Putamen (tissue), 1 donor: Measurements from ENCODE around the gene L3MBTL1.

Experiments used
- DNase-seq: peaks from one replicate; pipeline ENCODE4 v3.0.0-alpha.2; 2016; ENCODE audit warnings: low spot score

The L3MBTL1 gene

DNA sequence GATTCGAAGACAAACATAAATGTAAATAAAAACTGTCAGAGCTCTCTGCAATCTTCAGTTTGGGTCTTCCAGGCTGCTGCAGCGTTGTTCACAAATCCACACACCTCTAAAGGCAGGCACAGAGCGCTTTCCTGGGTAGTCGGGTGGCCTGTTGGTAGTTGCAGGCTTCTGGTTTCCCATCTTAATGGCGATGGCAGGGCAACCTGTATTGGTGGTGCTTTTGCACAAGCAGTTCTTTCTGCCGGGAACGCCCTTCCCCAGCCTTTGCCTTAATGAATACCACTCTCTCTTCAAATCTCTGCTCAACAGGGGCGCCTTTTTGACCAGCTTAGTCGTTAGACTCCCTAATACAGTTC, 82.5 kb downstream of the L3MBTL1 start:
- DNase-seq, result peak; percentile 30

- peak; percentile 94 for DNase-seq
Measured at GRCh38 chr20:43590392-43591303, 83.2 kb downstream of the L3MBTL1 start, which contains the start of gene IFT52. IFT52 (plus strand) TSS chr20:43590937; CDS start chr20:43594699, 3,762 bp downstream.
